ENCODE measurements around the gene FHIT.
"Not testable (repeated sequence)": the region's sequence is repeated elsewhere in the genome, so short reads cannot be mapped to it uniquely, and the experiment has no call there.

The FHIT gene

DNA sequence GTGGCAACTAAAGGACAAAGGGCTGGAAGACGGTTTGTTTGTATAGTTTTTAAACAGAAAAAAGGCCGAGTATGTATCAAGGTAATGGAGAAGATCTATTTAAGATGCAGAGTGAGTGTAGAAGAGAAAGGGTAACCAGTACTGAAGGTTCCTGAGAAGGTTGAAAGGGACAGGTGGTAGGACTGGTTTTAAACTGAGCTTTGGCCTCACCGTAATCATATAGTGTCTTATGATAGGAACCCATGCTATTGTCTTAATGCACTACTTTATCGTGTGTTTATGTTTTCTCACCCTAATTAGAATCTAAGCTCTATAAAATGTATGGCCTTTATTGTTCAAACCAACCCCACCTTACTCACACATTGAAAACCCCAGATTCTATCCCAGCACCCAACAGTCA lies 32.7 kb downstream of the FHIT start:
- H3K27me3 ChIP-seq (ENCODE audit: control insufficient read depth, insufficient read depth, low read length), result no peaks in the 10 kb centered on the region
- no peak overlapping the region for H3K4me2 ChIP-seq (ENCODE audit: low read length)
- H3K9me3 ChIP-seq (ENCODE audit: control insufficient read depth, low read length), result no peaks in the 10 kb centered on the region
- no peaks in the 10 kb centered on the region for H3K36me3 ChIP-seq (ENCODE audit: control insufficient read depth, insufficient read depth, low read length)
- no peak overlapping the region for H2AFZ ChIP-seq
- H3K79me2 ChIP-seq, result peaks cover 18% of the 10 kb centered on the region
- no peak overlapping the region for H3K4me3 ChIP-seq (ENCODE audit: low read depth, low read length)
- H3K9ac ChIP-seq, result no peak overlapping the region
- TF ChIP-seq, protein P1, sequence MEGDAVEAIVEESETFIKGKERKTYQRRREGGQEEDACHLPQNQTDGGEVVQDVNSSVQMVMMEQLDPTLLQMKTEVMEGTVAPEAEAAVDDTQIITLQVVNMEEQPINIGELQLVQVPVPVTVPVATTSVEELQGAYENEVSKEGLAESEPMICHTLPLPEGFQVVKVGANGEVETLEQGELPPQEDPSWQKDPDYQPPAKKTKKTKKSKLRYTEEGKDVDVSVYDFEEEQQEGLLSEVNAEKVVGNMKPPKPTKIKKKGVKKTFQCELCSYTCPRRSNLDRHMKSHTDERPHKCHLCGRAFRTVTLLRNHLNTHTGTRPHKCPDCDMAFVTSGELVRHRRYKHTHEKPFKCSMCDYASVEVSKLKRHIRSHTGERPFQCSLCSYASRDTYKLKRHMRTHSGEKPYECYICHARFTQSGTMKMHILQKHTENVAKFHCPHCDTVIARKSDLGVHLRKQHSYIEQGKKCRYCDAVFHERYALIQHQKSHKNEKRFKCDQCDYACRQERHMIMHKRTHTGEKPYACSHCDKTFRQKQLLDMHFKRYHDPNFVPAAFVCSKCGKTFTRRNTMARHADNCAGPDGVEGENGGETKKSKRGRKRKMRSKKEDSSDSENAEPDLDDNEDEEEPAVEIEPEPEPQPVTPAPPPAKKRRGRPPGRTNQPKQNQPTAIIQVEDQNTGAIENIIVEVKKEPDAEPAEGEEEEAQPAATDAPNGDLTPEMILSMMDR (IDR thresholded peaks at IDR 0.05), result no peak
- no peaks in the 10 kb centered on the region for H3K4me1 ChIP-seq
- H3K27ac ChIP-seq, result no peak overlapping the region

DNA sequence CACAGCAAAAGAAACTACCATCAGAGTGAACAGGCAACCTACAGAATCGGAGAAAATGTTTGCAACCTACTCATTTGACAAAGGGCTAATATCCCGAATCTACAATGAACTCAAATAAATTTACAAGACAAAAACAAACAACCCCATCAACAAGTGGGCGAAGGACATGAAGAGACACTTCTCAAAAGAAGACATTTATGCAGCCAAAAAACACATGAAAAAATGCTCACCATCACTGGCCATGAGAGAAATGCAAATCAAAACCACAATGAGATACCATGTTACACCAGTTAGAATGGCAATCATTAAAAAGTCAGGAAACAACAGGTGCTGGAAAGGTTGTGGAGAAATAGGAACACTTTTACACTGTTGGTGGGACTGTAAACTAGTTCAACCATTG lies 35.1 kb downstream of the FHIT start:
- H3K79me2 ChIP-seq, H3K27ac ChIP-seq: not testable (repeated sequence)

DNA sequence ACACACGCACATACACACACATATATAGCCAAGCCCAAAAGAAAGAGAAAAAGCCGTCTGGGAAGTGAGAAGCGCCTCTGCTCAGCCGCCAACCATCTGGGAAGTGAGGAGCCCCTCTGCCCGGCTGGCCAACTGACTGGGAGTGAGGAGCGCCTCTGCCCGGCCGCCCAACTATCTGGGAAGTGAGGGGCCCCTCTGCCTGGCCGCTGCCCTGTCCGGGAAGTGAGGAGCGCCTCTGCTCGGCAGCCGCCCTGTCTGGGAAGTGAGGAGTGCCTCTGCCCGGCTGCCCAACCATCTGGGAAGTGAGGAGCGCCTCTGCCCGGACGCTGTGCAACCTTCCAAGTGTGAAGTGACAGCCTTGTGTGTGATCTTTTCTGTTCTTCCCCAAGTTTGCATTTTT lies 49.2 kb downstream of the FHIT start:
- TF ChIP-seq, protein P1 (IDR thresholded peaks at IDR 0.05), result no peak
- H3K9me3 ChIP-seq (ENCODE audit: control insufficient read depth, low read length), result no peaks in the 10 kb centered on the region
- H3K4me3 ChIP-seq (ENCODE audit: low read depth, low read length), result no peak overlapping the region
- H3K9ac ChIP-seq, result no peak overlapping the region
- no peak overlapping the region for H3K4me2 ChIP-seq (ENCODE audit: low read length)
- no peaks in the 10 kb centered on the region for H3K27me3 ChIP-seq (ENCODE audit: control insufficient read depth, insufficient read depth, low read length)
- no peaks in the 10 kb centered on the region for H3K79me2 ChIP-seq
- no peak overlapping the region for H3K27ac ChIP-seq
- no peak overlapping the region for H2AFZ ChIP-seq
- H3K4me1 ChIP-seq, result peaks cover 17% of the 10 kb centered on the region
- H3K36me3 ChIP-seq (ENCODE audit: control insufficient read depth, insufficient read depth, low read length), result no peaks in the 10 kb centered on the region

More for the DNA sequence above, 35.1 kb downstream of the FHIT start:
- not testable (repeated sequence) for H2AFZ ChIP-seq; H3K36me3 ChIP-seq (ENCODE audit: control insufficient read depth, insufficient read depth, low read length); H3K4me3 ChIP-seq (ENCODE audit: low read depth, low read length); H3K4me1 ChIP-seq; H3K9ac ChIP-seq; H3K27me3 ChIP-seq (ENCODE audit: control insufficient read depth, insufficient read depth, low read length); H3K9me3 ChIP-seq (ENCODE audit: control insufficient read depth, low read length); H3K4me2 ChIP-seq (ENCODE audit: low read length)

DNA sequence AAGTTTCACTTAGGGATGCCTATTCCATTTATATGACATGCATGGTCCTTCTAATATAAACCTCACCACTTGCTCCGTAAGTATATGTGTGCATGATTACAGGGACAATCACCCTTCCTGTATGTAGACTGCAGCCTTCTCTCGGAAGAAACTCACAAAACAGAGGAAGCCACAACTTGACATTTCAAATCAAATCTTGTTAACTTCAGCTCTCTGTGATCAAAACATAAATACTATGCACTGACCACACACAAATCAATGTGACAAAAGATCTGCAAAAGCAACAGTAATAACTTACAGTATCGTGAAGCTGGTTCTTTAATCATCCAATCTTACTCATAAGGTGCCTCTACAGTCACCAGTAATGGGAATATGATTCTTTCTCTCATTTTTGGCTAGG lies 50.2 kb downstream of the FHIT start:
- H3K4me1 ChIP-seq, result peaks cover 17% of the 10 kb centered on the region
- no peaks in the 10 kb centered on the region for H3K27me3 ChIP-seq (ENCODE audit: control insufficient read depth, insufficient read depth, low read length)
- no peaks in the 10 kb centered on the region for H3K9me3 ChIP-seq (ENCODE audit: control insufficient read depth, low read length)
- H3K27ac ChIP-seq, result no peak overlapping the region
- H3K79me2 ChIP-seq, result no peaks in the 10 kb centered on the region
- TF ChIP-seq, protein P1 (IDR thresholded peaks at IDR 0.05), result no peak
- H2AFZ ChIP-seq, result no peak overlapping the region
- H3K4me2 ChIP-seq (ENCODE audit: low read length), result no peak overlapping the region
- H3K36me3 ChIP-seq (ENCODE audit: control insufficient read depth, insufficient read depth, low read length), result no peaks in the 10 kb centered on the region
- no peak overlapping the region for H3K9ac ChIP-seq
- no peak overlapping the region for H3K4me3 ChIP-seq (ENCODE audit: low read depth, low read length)

DNA sequence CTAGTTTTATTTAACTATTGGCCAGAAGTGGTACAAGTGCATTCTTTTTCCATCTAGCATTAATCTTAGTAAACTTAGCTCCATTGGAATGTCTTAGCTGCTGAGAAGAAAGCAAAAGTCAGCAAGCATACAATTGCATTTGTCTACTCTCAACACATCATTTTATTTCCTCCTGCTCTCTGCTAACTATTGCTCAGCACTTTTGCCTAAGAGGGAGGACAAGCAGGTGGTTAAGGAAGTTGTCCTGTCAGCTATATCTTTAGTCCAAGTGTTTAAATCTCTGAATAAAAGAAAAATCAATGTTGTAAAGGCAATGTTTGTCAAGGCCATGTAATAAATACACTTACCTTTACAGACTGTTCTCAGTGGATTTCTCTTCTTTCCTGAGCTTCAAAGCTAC lies 51.0 kb downstream of the FHIT start:
- Histone ChIP-seq H3K4me2 (ENCODE audit: low read length) (no peak overlapping the region), H3K9ac (no peak overlapping the region), H3K4me3 (ENCODE audit: low read depth, low read length) (no peak overlapping the region), H3K27me3 (ENCODE audit: control insufficient read depth, insufficient read depth, low read length) (no peaks in the 10 kb centered on the region), H3K36me3 (ENCODE audit: control insufficient read depth, insufficient read depth, low read length) (no peaks in the 10 kb centered on the region), H3K9me3 (ENCODE audit: control insufficient read depth, low read length) (no peaks in the 10 kb centered on the region), H3K27ac (no peak overlapping the region), H2AFZ (no peak overlapping the region), H3K79me2 (no peaks in the 10 kb centered on the region), H3K4me1 (peaks cover 17% of the 10 kb centered on the region)
- TF ChIP-seq, protein P1 (IDR thresholded peaks at IDR 0.05), result no peak
